OCI-M2 (cell line): ENCODE data around the gene NOTCH4.
A peak's percentile ranks its signal among the peaks of the same experiment; 100 is the strongest.

Source experiments
- DNase-seq: peaks from one replicate; lab custom pipeline; 2025; ENCODE audit not compliant: unreplicated experiment; lab: John Stamatoyannopoulos, UW

The NOTCH4 gene

GRCh38 chr6:32183030-32183429 lies 40.8 kb downstream of the NOTCH4 start:
- DNase-seq = no peak

GRCh38 chr6:32182555-32182981 lies 41.3 kb downstream of the NOTCH4 start:
- DNase-seq = no peak

GRCh38 chr6:32181915-32182529 lies 41.8 kb downstream of the NOTCH4 start:
- DNase-seq = no peak

GRCh38 chr6:32181148-32181702 lies 42.6 kb downstream of the NOTCH4 start:
- DNase-seq = no peak

- no peak for DNase-seq
Observed at GRCh38 chr6:32179766-32180405, 44.0 kb downstream of the NOTCH4 start.

GRCh38 chr6:32178547-32179440 lies 45.1 kb downstream of the NOTCH4 start:
- DNase-seq = no peak

GRCh38 chr6:32177788-32178546 lies 45.9 kb downstream of the NOTCH4 start, which contains the start of gene RNF5:
Gene RNF5 (plus strand): TSS chr6:32178405. CDS start chr6:32178512, 107 bp downstream.
- DNase-seq = peak; percentile 99

GRCh38 chr6:32177183-32177787 lies 46.6 kb downstream of the NOTCH4 start:
- DNase-seq = no peak

GRCh38 chr6:32176476-32177182 lies 47.2 kb downstream of the NOTCH4 start:
- no peak for DNase-seq

GRCh38 chr6:32175711-32176475 lies 48.0 kb downstream of the NOTCH4 start, which contains the start of gene AGPAT1:
Gene AGPAT1 (minus strand): TSS chr6:32176084. CDS start chr6:32171496, 4,588 bp downstream.
- peak; percentile 92 for DNase-seq

- no peak for DNase-seq
Observed at GRCh38 chr6:32175322-32175710, 48.6 kb downstream of the NOTCH4 start.

- no peak for DNase-seq
Observed at GRCh38 chr6:32174416-32174815, 49.5 kb downstream of the NOTCH4 start.

GRCh38 chr6:32173051-32173727 lies 50.7 kb downstream of the NOTCH4 start:
- DNase-seq = no peak

GRCh38 chr6:32171234-32171633 lies 52.6 kb downstream of the NOTCH4 start:
- DNase-seq = no peak

GRCh38 chr6:32170294-32170693 lies 53.6 kb downstream of the NOTCH4 start:
- no peak for DNase-seq

GRCh38 chr6:32168807-32169591 lies 54.9 kb downstream of the NOTCH4 start:
- no peak for DNase-seq

- DNase-seq = no peak
Observed at GRCh38 chr6:32168350-32168749, 55.5 kb downstream of the NOTCH4 start.
